Measurements from ENCODE around the gene INSYN2B. TPM values are rescaled to one million over a fixed set of nuclear protein-coding genes. Genes with fewer than 3 reads are reported as not detected.

The INSYN2B gene
- total RNA-seq, 1 experiment from 2014 or later: not detected

GRCh38 chr5:169913479-169913878 is 66.8 kb downstream of the INSYN2B start (continued):
- TF ChIP-seq E2F4 (CRISPR knock-in tag; IDR thresholded peaks at IDR 0.05; ENCODE audit: borderline replicate concordance, low read depth): no peak
- no peak for TF ChIP-seq ELF4 (CRISPR knock-in tag; IDR thresholded peaks at IDR 0.05; ENCODE audit: low read depth)
- no peak for TF ChIP-seq RORB (CRISPR knock-in tag; IDR thresholded peaks at IDR 0.05)
- TF ChIP-seq ZNF416 (CRISPR knock-in tag; IDR thresholded peaks at IDR 0.05): no peak
- no peak for TF ChIP-seq SMAD3 (CRISPR knock-in tag; IDR thresholded peaks at IDR 0.05; ENCODE audit: borderline replicate concordance)

- no peak for ATAC-seq
- CTCF ChIA-PET: no interaction called here
- H3K4me3 Mint-ChIP-seq: no peak overlapping the region
- no peak overlapping the region for H3K27ac Mint-ChIP-seq
- H3K36me3 Mint-ChIP-seq: no peaks in the 10 kb centered on the region
- no peak for DNase-seq (ENCODE audit: low spot score)
- peaks cover 13% of the 10 kb centered on the region for H3K27me3 Mint-ChIP-seq (ENCODE audit: low read depth)
- POLR2A ChIA-PET: no interaction called here
- H3K4me1 Mint-ChIP-seq: peaks cover 12% of the 10 kb centered on the region
- H3K9me3 Mint-ChIP-seq: no peaks in the 10 kb centered on the region
- TF ChIP-seq FOXJ3 (CRISPR knock-in tag; IDR thresholded peaks at IDR 0.05; ENCODE audit: borderline replicate concordance) (no peak), ZNF425 (CRISPR knock-in tag; conservative IDR thresholded peaks at IDR 0.05) (no peak), AR (CRISPR knock-in tag; IDR thresholded peaks at IDR 0.05) (no peak), STAT6 (CRISPR knock-in tag; conservative IDR thresholded peaks at IDR 0.05; ENCODE audit: low read depth) (no peak), E2F1 (CRISPR knock-in tag; IDR thresholded peaks at IDR 0.05) (no peak)
Observed at GRCh38 chr5:169911448-169912212, 68.7 kb downstream of the INSYN2B start.

- H3K36me3 Mint-ChIP-seq: no peaks in the 10 kb centered on the region
- H3K4me1 Mint-ChIP-seq: peaks cover 14% of the 10 kb centered on the region
- H3K9me3 Mint-ChIP-seq: no peaks in the 10 kb centered on the region
- H3K27ac Mint-ChIP-seq: no peak overlapping the region
- no peak for DNase-seq (ENCODE audit: low spot score)
- CTCF ChIA-PET: no interaction called here
- no peak overlapping the region for H3K4me3 Mint-ChIP-seq
- H3K27me3 Mint-ChIP-seq (ENCODE audit: low read depth): peaks cover 23% of the 10 kb centered on the region
- TF ChIP-seq ESRRA (CRISPR knock-in tag; IDR thresholded peaks at IDR 0.05; ENCODE audit: borderline replicate concordance): no peak
- no peak for TF ChIP-seq ERG (CRISPR knock-in tag; IDR thresholded peaks at IDR 0.05)
- TF ChIP-seq IRF1 (CRISPR knock-in tag; IDR thresholded peaks at IDR 0.05): no peak
- TF ChIP-seq CREM (CRISPR knock-in tag; IDR thresholded peaks at IDR 0.05): no peak
- TF ChIP-seq ZNF416 (CRISPR knock-in tag; IDR thresholded peaks at IDR 0.05): no peak
- no peak for TF ChIP-seq GABPB1 (CRISPR knock-in tag; IDR thresholded peaks at IDR 0.05)
- TF ChIP-seq SP1 (CRISPR knock-in tag; conservative IDR thresholded peaks at IDR 0.05): no peak
- no peak for TF ChIP-seq GTF2I (CRISPR knock-in tag; conservative IDR thresholded peaks at IDR 0.05)
- POLR2A ChIA-PET: no interaction called here
- no peak for ATAC-seq
Observed at GRCh38 chr5:169910393-169910792, 69.9 kb downstream of the INSYN2B start.

Data from WTC11 (cell line).